Panc1 (cell line): Measurements from ENCODE around the gene BIK.

Source experiments
- CTCF ChIP-seq: fragments of 450-650 bp; IDR thresholded peaks from 2 replicates; pipeline ENCODE4 v1.5.1; 2017; ENCODE audit warnings: mild to moderate bottlenecking
- POLR2AphosphoS5 ChIP-seq: IDR thresholded peaks from 2 replicates; pipeline ENCODE4 v1.6.1; 2012; ENCODE audit warnings: mild to moderate bottlenecking, low read depth, low read length, moderate library complexity
- SIN3A ChIP-seq: IDR thresholded peaks from 2 replicates; pipeline ENCODE4 v1.6.1; 2012; ENCODE audit warnings: low read depth, mild to moderate bottlenecking, low read length, moderate library complexity, borderline replicate concordance; ENCODE audit not compliant: insufficient read depth
- TCF7L2 ChIP-seq: IDR thresholded peaks from 2 replicates; pipeline ENCODE4 v1.6.1; 2011; ENCODE audit warnings: mild to moderate bottlenecking, low read depth, low read length, inconsistent platforms

- TF ChIP-seq CTCF (no peak), SIN3A (no peak), TCF7L2 (no peak), POLR2AphosphoS5 (no peak)
These were observed 16.8 kb downstream of the BIK start for GRCh38 chr22:43127166-43127908.
